GM12801 (cell line): Measurements from ENCODE around the gene CREBBP.

ENCODE experiments used
- CTCF ChIP-seq: IDR thresholded peaks from one replicate; pipeline ENCODE4 v1.5.1; 2011; ENCODE audit warnings: control low read depth; ENCODE audit not compliant: insufficient read length; ENCODE audit errors: extremely low read depth

CREBBP gene

GRCh38 chr16:3868556-3868955, 12.0 kb downstream of the CREBBP start:
- no peak for TF ChIP-seq CTCF

- no peak for TF ChIP-seq CTCF
Measured at GRCh38 chr16:3866703-3867431, 13.6 kb downstream of the CREBBP start.

DNA sequence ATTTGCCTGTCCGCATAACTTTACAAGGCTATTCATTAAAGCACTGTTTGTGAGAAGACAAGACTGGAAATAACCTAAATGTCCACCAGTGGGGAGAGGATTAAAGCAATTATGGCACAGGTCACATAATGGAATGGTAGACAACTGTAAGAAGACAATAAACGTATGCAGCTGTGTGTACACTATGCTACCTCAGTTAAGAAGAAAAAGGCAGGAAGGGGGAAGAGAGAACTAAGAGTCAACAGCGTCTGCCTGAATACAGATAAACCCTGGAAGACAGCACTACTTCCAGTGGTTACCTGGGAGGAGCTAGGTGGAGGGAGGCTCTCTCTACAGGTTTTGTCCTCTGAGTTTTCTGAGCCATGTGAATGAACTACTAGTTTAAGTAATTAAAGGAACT, 15.3 kb downstream of the CREBBP start:
- no peak for TF ChIP-seq CTCF

GRCh38 chr16:3864562-3864961, 16.0 kb downstream of the CREBBP start:
- no peak for TF ChIP-seq CTCF

DNA sequence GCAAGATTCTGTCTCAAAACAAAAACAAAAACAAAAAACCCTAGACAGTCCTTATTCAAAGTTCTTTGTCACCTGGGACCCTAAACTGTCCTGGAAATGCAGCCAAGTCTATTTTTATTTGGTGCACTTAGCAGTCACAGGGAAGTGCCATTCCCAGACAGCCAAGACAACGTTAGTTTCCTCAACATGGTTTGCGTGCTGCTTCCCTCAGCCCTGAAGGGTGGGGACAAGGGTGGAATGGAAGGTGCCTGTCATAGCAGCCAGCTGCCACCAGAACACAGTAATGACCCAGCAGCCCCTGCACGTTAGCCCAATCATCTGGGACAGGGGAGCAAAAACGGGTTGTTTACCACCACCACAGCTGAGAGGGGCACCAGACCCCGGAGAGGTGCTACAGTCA, 16.9 kb downstream of the CREBBP start:
- no peak for TF ChIP-seq CTCF

GRCh38 chr16:3861808-3862451, 18.6 kb downstream of the CREBBP start:
- TF ChIP-seq CTCF, result no peak

DNA sequence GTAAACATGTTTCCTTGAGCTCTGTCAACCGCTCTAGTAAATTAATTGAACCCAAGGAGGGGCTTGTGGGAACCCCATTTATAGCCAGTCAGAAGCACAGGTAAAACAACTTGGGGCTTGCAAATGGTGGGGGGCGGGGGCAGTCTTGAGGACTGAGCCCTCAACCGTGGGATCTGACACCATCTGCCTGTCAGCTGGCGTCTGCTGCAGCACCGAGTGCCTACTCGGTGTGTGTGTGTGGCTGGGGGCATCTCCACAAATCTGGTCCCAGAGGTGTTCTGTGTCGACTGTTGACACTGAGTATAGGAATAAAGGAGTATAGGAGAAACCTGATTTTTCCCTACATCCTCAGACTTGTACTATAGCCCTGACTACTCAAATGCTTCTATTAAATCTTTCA, 20.6 kb downstream of the CREBBP start:
- TF ChIP-seq CTCF, result no peak
